ENCODE measurements around the gene TBC1D21. TPM values are rescaled to one million over a fixed set of nuclear protein-coding genes. Genes with fewer than 3 reads are reported as not detected.

Gene TBC1D21, protein sequence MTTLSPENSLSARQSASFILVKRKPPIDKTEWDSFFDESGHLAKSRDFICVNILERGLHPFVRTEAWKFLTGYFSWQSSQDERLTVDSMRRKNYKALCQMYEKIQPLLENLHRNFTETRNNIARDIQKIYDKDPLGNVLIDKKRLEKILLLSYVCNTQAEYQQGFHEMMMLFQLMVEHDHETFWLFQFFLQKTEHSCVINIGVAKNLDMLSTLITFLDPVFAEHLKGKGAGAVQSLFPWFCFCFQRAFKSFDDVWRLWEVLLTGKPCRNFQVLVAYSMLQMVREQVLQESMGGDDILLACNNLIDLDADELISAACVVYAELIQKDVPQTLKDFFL
- total RNA-seq: not detected in 2 replicates

DNA sequence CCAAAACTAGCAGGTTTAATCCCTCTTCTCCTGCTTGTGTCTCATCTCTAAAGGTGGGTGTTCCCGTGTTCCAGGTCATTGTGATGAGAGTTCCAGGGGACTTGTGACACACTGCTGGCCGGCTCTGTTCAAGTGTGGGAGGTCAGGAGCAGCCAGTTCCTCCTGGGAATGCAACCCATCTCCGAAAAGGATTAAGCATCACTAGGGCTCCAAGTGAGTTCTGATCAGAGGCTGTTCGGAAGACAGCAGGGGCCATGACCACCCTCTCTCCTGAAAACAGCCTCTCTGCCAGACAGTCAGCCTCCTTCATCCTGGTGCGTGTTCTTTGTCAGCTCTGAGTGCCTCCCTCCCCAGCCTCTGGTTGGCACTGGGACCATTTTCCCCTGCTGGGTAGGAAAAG, at the start of gene TBC1D21:
Gene TBC1D21 (plus strand): TSS at position 109 of the 400 bp plus-strand sequence. CDS start 146 bp downstream, at position 255.
- H3K4me3 Mint-ChIP-seq: no peak within 1 kb of the TSS
- intact Hi-C loops (cut with micrococcal nuclease): loop anchor here (5.0 kb wide), 1 partner anchor 449 kb away; no protein-coding TSS in a partner anchor
- H3K9me3 Mint-ChIP-seq: no peaks in the 10 kb centered on the region
- DNase-seq (ENCODE audit: low spot score): no peak
- no peaks in the 10 kb centered on the region for H3K4me1 Mint-ChIP-seq (ENCODE audit: low read depth)
- no peaks in the 10 kb centered on the region for H3K36me3 Mint-ChIP-seq (ENCODE audit: low read depth)
- no peak within 1 kb of the TSS for H3K27ac Mint-ChIP-seq
- H3K27me3 Mint-ChIP-seq (ENCODE audit: insufficient read depth): peaks cover 51% of the 10 kb centered on the region

- no peaks in the 10 kb centered on the region for H3K4me1 Mint-ChIP-seq (ENCODE audit: low read depth)
- H3K27ac Mint-ChIP-seq: no peak overlapping the region
- H3K27me3 Mint-ChIP-seq (ENCODE audit: insufficient read depth): peaks cover 6% of the 10 kb centered on the region
- H3K36me3 Mint-ChIP-seq (ENCODE audit: low read depth): no peaks in the 10 kb centered on the region
- no peak overlapping the region for H3K4me3 Mint-ChIP-seq
- DNase-seq (ENCODE audit: low spot score): no peak
- intact Hi-C loops (cut with micrococcal nuclease): no loop called here
- no peaks in the 10 kb centered on the region for H3K9me3 Mint-ChIP-seq
These were observed 46.6 kb upstream of the TBC1D21 start for GRCh38 chr15:73826711-73827251.

GRCh38 chr15:73829523-73829922, 43.8 kb upstream of the TBC1D21 start:
- intact Hi-C loops (cut with micrococcal nuclease): no loop called here
- DNase-seq (ENCODE audit: low spot score): no peak
- Mint-ChIP-seq H3K36me3 (ENCODE audit: low read depth) (no peaks in the 10 kb centered on the region), H3K9me3 (no peaks in the 10 kb centered on the region), H3K4me1 (ENCODE audit: low read depth) (no peaks in the 10 kb centered on the region), H3K27me3 (ENCODE audit: insufficient read depth) (peaks cover 12% of the 10 kb centered on the region), H3K4me3 (no peak overlapping the region), H3K27ac (no peak overlapping the region)

GRCh38 chr15:73832657-73833056, 40.7 kb upstream of the TBC1D21 start:
- H3K27me3 Mint-ChIP-seq (ENCODE audit: insufficient read depth): peaks cover 9% of the 10 kb centered on the region
- no peaks in the 10 kb centered on the region for H3K9me3 Mint-ChIP-seq
- no peaks in the 10 kb centered on the region for H3K4me1 Mint-ChIP-seq (ENCODE audit: low read depth)
- DNase-seq (ENCODE audit: low spot score): no peak
- no peak overlapping the region for H3K27ac Mint-ChIP-seq
- no peaks in the 10 kb centered on the region for H3K36me3 Mint-ChIP-seq (ENCODE audit: low read depth)
- intact Hi-C loops (cut with micrococcal nuclease): loop anchor here (10.0 kb wide), 1 partner anchor 1442 kb away; no protein-coding TSS in a partner anchor
- H3K4me3 Mint-ChIP-seq: no peak overlapping the region

- intact Hi-C loops (cut with micrococcal nuclease): loop anchor here (10.0 kb wide), 1 partner anchor 1438 kb away; no protein-coding TSS in a partner anchor
- Mint-ChIP-seq H3K27me3 (ENCODE audit: insufficient read depth) (peaks cover 21% of the 10 kb centered on the region), H3K27ac (no peak overlapping the region), H3K4me3 (no peak overlapping the region), H3K36me3 (ENCODE audit: low read depth) (no peaks in the 10 kb centered on the region), H3K9me3 (no peaks in the 10 kb centered on the region), H3K4me1 (ENCODE audit: low read depth) (no peaks in the 10 kb centered on the region)
- DNase-seq (ENCODE audit: low spot score): no peak
These were observed 36.5 kb upstream of the TBC1D21 start for GRCh38 chr15:73836845-73837244.

DNA sequence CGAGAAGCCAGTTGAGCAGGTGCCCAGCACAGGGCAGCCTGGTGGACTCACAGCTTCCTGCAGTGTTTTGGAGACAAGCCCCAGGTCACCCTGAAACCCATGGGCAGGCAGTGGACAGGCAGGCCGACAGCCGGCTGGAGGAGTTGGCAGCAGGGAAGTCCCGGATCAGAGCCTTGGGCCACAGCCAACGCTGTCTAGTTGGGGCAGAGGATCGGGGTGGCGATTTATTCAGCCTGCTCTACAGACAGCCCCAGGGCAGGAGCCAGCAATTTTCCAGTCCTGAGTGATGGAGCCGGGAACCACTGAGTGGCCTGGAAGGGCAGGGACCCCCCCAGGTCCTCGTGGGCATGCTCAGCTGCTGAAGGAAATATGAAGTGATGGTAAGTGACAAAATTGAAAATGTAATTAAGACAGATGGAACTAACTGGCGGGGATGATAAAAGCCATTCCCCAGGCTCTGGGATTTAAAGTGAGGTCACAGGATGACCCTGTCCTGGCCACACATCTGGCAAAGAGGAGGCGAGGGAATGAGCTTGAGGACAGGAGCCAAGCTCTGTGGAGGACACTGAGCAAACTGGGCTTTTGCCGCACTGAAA, 34.4 kb upstream of the TBC1D21 start:
- Mint-ChIP-seq H3K36me3 (ENCODE audit: low read depth) (no peaks in the 10 kb centered on the region), H3K4me1 (ENCODE audit: low read depth) (no peaks in the 10 kb centered on the region), H3K9me3 (no peaks in the 10 kb centered on the region), H3K27ac (no peak overlapping the region), H3K27me3 (ENCODE audit: insufficient read depth) (peaks cover 16% of the 10 kb centered on the region), H3K4me3 (no peak overlapping the region)
- intact Hi-C loops (cut with micrococcal nuclease): loop anchor here (10.0 kb wide), 1 partner anchor 1436 kb away; no protein-coding TSS in a partner anchor
- DNase-seq (ENCODE audit: low spot score): no peak

- no peak overlapping the region for H3K4me3 Mint-ChIP-seq
- H3K36me3 Mint-ChIP-seq (ENCODE audit: low read depth): no peaks in the 10 kb centered on the region
- no peaks in the 10 kb centered on the region for H3K4me1 Mint-ChIP-seq (ENCODE audit: low read depth)
- H3K27ac Mint-ChIP-seq: no peak overlapping the region
- DNase-seq (ENCODE audit: low spot score): no peak
- intact Hi-C loops (cut with micrococcal nuclease): loop anchor here (10.0 kb wide), 1 partner anchor 1435 kb away; no protein-coding TSS in a partner anchor
- peaks cover 14% of the 10 kb centered on the region for H3K27me3 Mint-ChIP-seq (ENCODE audit: insufficient read depth)
- no peaks in the 10 kb centered on the region for H3K9me3 Mint-ChIP-seq
These were observed 33.5 kb upstream of the TBC1D21 start for GRCh38 chr15:73839699-73840377.

GRCh38 chr15:73840771-73841170, 32.6 kb upstream of the TBC1D21 start:
- Mint-ChIP-seq H3K27me3 (ENCODE audit: insufficient read depth) (peaks cover 14% of the 10 kb centered on the region), H3K27ac (no peak overlapping the region), H3K36me3 (ENCODE audit: low read depth) (no peaks in the 10 kb centered on the region), H3K4me3 (no peak overlapping the region), H3K9me3 (no peaks in the 10 kb centered on the region), H3K4me1 (ENCODE audit: low read depth) (no peaks in the 10 kb centered on the region)
- no peak for DNase-seq (ENCODE audit: low spot score)
- intact Hi-C loops (cut with micrococcal nuclease): no loop called here

DNA sequence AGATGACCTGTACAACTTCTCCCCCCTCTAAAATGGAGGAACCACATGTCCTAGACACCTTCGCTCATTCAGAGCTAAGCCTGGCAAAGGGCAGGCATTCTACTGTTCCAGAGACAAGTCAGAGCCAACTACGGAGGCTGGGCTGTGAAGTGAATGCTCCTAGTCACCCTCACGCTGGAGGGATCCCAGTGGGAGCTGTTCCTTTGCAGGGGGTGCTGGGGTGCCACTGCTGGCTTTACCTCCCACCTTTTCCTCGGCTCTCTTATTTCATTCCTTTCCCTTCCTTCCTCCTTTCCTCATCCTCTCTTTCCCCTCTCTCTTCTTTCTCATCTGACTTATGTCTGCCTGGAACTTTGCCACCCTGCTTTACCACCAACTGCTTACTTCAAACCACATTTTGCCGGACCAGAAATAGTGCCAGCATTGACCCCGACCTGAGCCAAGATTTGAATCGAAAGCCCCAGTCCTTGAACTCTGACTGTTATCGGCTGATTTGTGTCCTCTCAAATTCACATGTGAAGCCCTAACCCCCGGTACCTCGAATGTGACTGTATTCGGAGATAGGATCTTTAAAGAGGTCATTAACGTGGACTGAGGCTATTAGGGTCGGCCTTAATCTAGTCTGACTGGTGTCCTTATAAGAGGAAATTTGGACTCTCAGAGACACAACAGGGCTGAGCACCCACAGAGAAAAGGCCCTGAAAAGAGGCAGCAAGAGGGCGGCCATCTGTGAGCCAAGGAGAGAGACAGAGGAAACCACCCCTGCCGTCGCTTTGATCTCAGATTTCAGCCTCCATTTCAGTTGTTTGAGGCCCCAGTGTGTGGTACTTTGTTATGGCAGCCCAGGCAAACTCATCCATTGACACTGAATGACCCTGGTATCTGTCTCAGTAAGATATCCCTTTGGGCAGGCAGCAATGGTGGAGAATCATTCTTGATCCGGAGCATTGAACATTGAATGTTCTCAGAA, 31.3 kb upstream of the TBC1D21 start:
- DNase-seq (ENCODE audit: low spot score): no peak
- no peak overlapping the region for H3K4me3 Mint-ChIP-seq
- H3K36me3 Mint-ChIP-seq (ENCODE audit: low read depth): no peaks in the 10 kb centered on the region
- peaks cover 14% of the 10 kb centered on the region for H3K27me3 Mint-ChIP-seq (ENCODE audit: insufficient read depth)
- H3K9me3 Mint-ChIP-seq: no peaks in the 10 kb centered on the region
- no peak overlapping the region for H3K27ac Mint-ChIP-seq
- intact Hi-C loops (cut with micrococcal nuclease): no loop called here
- H3K4me1 Mint-ChIP-seq (ENCODE audit: low read depth): no peaks in the 10 kb centered on the region

GRCh38 chr15:73843787-73844186, 29.6 kb upstream of the TBC1D21 start:
- Mint-ChIP-seq H3K4me1 (ENCODE audit: low read depth) (no peaks in the 10 kb centered on the region), H3K4me3 (no peak overlapping the region), H3K27me3 (ENCODE audit: insufficient read depth) (peaks cover 14% of the 10 kb centered on the region), H3K27ac (no peak overlapping the region), H3K36me3 (ENCODE audit: low read depth) (no peaks in the 10 kb centered on the region), H3K9me3 (no peaks in the 10 kb centered on the region)
- intact Hi-C loops (cut with micrococcal nuclease): no loop called here
- no peak for DNase-seq (ENCODE audit: low spot score)

- Mint-ChIP-seq H3K36me3 (ENCODE audit: low read depth) (no peaks in the 10 kb centered on the region), H3K4me1 (ENCODE audit: low read depth) (no peaks in the 10 kb centered on the region), H3K4me3 (no peak overlapping the region), H3K9me3 (no peaks in the 10 kb centered on the region), H3K27me3 (ENCODE audit: insufficient read depth) (peaks cover 11% of the 10 kb centered on the region), H3K27ac (no peak overlapping the region)
- no peak for DNase-seq (ENCODE audit: low spot score)
- intact Hi-C loops (cut with micrococcal nuclease): no loop called here
These were observed 29.0 kb upstream of the TBC1D21 start for GRCh38 chr15:73844356-73844755.

GRCh38 chr15:73845507-73845906, 27.9 kb upstream of the TBC1D21 start:
- Mint-ChIP-seq H3K4me3 (no peak overlapping the region), H3K27me3 (ENCODE audit: insufficient read depth) (peaks cover 10% of the 10 kb centered on the region), H3K9me3 (no peaks in the 10 kb centered on the region), H3K36me3 (ENCODE audit: low read depth) (no peaks in the 10 kb centered on the region), H3K27ac (no peak overlapping the region), H3K4me1 (ENCODE audit: low read depth) (no peaks in the 10 kb centered on the region)
- intact Hi-C loops (cut with micrococcal nuclease): no loop called here
- DNase-seq (ENCODE audit: low spot score): no peak

Data from activated T-helper 1 cell treated with anti-CD3 and anti-CD28 coated beads, Interleukin-12 subunit alpha, Interleukin-12 subunit beta, Interleukin-2, Interleukin-4 antibody, amounts not matched to agents 30 ng/mL and 10 ng/mL and 1 ng/mL, durations not matched to agents 14 hours and 24 hours and 36 hours (primary cell).